GM18499 (cell line): ENCODE measurements around the gene ATP11C.
"Not testable (repeated sequence)": the region's sequence is repeated elsewhere in the genome, so short reads cannot be mapped to it uniquely, and the experiment has no call there.

Source experiments
- ATAC-seq: cut with Tn5 transposase; IDR thresholded peaks from one replicate; pipeline ENCODE4 v1.9.1; 2021; ENCODE audit warnings: moderate number of reproducible peaks; ENCODE audit not compliant: insufficient read depth, unreplicated experiment

ATP11C gene

GRCh38 chrX:139869796-139870195 lies 63.1 kb downstream of the ATP11C start:
- ATAC-seq, result no peak

- ATAC-seq, result no peak
Measured at GRCh38 chrX:139864640-139865039, 68.2 kb downstream of the ATP11C start.

DNA sequence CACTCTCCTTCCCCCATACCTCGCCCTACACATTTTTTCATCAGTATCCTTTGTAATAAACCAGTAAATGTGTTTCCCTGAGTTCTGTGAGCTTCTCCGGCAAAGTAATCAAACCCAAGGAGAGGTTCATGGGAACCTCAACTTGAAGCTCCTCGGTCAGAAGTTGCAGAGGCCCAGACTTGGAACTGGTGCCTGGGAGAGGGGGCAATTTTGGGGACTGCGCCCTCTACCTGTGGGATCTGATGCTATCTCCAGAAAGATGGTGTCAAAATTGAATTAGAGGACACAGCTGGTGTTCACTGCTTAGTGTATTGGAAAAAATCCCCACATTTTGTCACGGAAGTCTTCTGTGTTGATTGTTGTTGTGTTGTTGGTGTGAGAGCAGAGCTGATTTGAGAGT lies 70.6 kb downstream of the ATP11C start:
- no peak for ATAC-seq

GRCh38 chrX:139856826-139857225 lies 76.0 kb downstream of the ATP11C start:
- not testable (repeated sequence) for ATAC-seq

DNA sequence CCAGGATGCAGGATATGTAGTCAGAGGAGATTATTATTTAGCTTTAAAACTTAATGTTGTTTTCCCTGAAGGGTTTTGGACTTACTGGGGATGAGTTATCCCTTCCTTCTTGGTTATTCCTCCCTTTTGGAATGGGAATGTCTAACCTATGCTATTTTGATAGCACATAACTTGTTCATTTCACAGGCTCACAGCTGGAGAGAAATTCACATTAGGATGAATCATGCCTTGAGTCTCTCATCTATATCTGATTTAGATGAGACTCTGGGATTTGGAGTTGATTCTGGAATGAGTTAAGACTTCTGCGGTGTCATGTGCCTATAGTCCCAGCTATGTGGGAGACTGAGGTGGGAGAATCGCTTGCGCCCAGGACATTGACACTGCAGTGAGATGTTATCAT lies 81.1 kb downstream of the ATP11C start:
- no peak for ATAC-seq

- ATAC-seq, result no peak
Measured at GRCh38 chrX:139850968-139851367, 81.9 kb downstream of the ATP11C start.

DNA sequence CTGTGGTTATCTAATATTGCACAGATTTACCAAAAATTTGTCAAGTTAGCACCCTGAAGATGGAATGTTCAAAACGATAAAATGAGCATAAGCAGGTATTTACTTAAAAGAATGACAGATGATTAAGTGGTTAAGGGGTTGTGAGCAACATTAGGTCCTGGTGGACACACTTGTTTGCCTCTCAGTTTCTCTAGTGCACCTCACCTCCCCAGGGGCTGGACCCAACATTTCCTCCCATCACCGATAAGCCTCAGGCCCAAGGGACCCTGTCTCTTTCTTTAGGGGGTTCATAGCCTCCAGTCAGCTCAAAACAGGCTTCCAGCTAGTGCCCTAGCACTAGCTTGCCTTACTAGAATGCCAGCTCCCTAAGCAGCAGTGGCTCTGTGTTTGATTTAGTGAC lies 88.0 kb downstream of the ATP11C start:
- ATAC-seq, result no peak

DNA sequence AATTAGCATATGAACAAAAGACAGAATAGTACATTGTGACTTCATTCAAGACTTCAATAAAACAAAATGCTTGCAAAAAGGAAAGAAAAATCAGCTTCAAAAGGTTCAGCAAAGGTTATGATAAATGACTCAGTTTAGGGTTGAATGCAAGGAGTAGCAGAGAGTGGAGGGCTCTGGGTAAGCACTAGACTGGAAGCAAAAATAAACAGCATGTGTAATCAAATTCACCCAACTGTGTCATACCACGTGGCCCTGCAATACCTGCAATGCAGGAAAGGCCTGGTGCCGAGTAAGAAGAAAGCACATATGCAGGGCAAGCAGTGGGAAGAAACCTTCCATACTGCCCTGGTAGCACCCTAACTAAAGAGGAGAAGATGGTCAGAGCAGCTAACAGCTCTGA lies 88.7 kb downstream of the ATP11C start:
- ATAC-seq, result peak; percentile 71

- ATAC-seq, result no peak
Measured at GRCh38 chrX:139842326-139843185, 90.3 kb downstream of the ATP11C start.

- ATAC-seq, result not testable (repeated sequence)
Measured at GRCh38 chrX:139836335-139836734, 96.5 kb downstream of the ATP11C start.

- ATAC-seq, result no peak
Measured at GRCh38 chrX:139834879-139835278, 98.0 kb downstream of the ATP11C start.

DNA sequence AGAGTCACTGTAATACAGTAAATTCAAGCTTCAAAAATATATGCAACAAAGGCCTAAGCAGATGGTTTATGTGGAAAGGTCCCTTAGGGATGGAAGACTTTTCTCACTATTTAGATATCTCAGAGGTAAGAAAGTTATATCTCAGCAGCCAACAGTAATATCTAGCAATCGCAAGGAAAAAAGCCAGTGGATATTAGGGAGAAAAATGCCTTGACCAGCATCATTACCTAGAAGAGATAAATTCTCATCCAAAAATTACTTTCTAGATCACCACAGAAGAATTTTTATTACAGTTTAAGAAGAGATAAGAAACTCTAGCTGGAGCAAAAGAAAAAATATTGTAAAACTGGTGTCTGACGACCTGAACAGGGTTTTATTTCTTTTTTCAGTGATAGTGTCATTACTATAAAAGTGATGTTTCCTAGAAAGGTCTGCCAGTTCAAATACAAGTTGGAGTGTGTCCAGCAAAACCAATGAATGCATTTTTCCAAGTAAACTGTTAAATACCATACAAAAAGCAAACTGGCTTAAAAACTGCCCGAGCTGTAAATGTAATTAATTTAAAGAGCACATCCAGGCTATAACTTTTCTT lies 100.0 kb downstream of the ATP11C start:
- no peak for ATAC-seq

DNA sequence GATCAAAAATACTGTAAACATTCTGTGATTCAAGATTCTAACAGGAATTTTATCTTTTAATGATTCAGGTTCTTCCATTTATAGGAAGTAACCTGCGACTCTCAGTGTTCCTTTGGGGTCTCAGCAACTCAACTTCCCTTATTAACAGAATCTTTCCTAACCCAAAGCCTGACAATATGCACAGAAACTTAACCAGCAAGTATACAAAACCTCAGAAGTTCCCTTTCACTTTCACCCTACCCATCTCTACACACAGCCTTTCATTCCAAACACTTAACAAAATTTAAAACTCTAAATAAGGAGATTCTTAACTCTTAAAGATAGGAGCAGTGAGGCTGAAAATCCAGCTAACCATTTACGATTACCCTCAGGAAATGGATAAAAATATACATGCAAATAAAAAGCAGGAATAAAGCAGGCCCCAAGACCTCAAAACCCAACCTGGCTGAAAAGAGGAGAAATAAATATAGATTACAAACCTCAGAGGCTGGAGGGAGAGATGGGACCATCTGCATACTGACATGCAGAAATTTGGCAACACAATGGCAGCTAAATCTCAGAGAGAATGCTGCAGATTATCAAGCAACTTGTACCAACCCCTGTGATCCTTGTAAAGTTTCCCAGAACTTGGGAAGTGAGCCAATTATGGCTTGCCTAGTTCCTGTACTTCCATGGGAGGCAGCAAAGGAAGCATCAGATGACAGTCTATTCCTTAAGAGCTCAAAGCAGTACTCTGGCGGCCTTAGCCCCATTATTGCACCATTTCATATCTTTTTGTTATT lies 101.0 kb downstream of the ATP11C start:
- ATAC-seq, result peak; percentile 69

DNA sequence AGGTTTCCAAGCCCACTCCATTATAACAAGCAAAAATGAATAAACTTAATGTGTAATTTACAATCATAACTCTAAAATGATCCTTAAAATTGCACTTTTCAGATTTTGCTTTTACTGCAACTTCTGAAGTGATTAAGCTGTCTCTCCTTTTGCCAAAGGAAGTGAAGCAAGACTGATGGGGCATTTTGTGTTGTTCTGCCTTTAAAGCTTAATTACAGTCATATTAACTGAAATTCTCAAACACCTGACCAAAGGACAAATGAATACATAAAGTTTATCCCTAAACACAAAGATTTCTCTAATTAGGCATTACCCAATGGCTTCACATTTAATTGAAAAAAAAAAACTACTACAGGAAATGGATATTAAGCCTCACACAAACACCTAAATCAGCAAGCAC lies 101.8 kb downstream of the ATP11C start:
- ATAC-seq, result no peak

DNA sequence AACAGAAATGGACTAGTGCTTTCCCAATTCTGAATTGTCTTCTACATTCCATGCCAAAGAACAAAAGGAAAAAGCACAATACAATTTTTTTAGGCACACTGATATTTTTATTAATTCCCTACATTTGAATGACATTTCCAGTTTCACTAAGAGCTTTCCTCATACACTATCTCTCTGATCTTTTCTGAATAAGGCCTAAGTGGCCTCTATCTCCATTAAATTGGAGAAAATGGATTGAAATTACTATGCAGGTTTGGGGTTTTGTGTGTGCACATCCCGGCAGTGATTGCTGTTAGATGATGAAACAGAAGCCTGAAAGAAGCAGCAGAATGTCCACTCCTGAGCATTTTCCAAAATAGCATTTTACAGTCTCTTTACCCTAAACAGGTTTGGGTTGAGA lies 104.0 kb downstream of the ATP11C start:
- ATAC-seq, result no peak

GRCh38 chrX:139828033-139828432 lies 104.8 kb downstream of the ATP11C start:
- ATAC-seq, result no peak

DNA sequence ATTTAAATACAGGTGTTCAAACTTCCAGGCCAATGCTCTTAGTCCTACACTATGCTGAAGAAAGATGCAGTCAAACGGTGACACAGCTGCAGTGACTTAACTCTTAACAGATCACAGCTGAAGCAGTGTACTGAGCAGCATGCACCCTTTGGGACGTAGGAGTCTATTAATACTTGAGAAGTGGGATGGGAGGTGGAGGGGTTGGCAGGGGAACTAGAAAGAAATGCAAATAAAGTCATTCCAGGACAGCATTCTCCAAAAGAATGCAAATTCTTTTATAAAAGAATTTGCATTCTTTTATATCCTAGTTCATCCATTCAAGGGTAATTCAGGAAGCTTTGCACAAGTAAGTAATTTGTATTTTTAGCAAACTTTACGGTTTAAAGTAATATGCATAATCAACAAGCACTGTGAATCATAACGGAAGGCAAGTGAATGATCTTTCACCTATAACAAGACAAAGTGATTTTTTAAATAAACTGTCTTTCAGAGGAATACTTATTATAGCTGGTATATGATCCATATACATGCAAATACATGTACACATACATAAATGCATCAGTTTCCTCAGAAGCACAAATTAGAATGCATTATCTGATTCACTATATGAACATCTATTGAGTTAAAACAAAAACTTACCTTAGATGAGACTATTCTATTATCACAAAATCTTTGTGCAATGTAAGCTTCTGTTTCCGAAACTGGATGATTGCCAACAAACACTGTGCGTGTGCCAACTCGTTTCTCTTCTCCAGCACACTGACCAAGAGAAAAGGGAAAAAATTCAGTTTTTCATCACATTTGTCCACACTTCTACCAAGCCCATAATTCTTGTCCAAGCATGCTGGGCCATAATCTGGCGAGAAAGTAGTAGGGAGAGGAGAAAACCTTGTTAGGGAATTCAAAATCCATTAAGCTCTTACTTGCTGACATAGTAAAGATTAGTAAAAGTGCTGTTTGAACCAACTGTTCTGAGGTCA lies 106.5 kb downstream of the ATP11C start:
- no peak for ATAC-seq

DNA sequence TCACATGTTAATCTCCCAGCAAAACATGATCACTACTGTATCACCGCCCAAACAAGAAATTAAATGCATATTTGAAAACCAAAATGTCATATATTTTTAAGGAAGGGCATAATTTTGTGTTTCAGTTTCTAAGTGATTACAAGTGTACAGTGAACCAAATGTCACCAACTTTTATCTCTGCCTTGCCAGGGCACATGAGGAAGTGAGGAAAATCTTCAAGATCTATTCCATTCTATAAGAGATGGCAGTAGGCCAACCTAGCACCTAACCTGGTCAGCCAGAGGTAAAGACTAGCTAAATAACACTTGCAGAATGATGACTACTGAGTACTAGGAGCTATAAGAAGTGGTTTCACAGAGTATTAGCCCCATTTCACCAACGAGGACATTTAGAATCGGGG lies 107.2 kb downstream of the ATP11C start:
- no peak for ATAC-seq

- ATAC-seq, result no peak
Measured at GRCh38 chrX:139823806-139824205, 109.0 kb downstream of the ATP11C start.

DNA sequence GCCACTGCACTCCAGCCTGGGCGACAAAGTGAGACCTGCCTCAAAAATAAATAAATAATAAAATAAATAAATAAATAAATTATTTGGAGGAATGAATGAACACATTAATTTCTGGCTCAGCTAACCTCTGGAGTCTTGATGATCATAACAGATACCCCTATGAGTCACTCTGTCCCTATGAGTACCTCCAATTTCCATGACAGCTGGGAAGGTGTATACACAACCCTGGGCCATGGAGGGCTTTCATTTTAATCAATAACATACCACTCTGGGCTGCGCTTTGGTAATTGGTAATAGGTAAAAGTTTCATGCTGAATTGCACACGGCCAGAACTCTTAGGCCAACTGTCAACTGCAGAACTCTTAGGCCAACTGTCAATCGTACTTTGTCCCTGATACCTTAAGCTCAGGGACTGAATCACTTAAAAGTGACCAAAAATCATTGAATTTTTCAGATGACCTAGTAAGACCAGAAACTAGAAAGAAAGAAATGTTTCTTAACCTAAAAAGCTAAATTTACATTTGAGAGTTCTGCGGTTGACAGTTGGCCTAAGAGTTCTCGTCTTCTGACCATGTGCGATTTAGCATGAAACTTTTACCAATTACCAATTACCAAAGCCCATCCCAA lies 112.4 kb downstream of the ATP11C start:
- ATAC-seq, result no peak
